Measurements from ENCODE around the gene CAMSAP2.
A peak's percentile ranks its signal among the peaks of the same experiment; 100 is the strongest.

The CAMSAP2 gene, protein sequence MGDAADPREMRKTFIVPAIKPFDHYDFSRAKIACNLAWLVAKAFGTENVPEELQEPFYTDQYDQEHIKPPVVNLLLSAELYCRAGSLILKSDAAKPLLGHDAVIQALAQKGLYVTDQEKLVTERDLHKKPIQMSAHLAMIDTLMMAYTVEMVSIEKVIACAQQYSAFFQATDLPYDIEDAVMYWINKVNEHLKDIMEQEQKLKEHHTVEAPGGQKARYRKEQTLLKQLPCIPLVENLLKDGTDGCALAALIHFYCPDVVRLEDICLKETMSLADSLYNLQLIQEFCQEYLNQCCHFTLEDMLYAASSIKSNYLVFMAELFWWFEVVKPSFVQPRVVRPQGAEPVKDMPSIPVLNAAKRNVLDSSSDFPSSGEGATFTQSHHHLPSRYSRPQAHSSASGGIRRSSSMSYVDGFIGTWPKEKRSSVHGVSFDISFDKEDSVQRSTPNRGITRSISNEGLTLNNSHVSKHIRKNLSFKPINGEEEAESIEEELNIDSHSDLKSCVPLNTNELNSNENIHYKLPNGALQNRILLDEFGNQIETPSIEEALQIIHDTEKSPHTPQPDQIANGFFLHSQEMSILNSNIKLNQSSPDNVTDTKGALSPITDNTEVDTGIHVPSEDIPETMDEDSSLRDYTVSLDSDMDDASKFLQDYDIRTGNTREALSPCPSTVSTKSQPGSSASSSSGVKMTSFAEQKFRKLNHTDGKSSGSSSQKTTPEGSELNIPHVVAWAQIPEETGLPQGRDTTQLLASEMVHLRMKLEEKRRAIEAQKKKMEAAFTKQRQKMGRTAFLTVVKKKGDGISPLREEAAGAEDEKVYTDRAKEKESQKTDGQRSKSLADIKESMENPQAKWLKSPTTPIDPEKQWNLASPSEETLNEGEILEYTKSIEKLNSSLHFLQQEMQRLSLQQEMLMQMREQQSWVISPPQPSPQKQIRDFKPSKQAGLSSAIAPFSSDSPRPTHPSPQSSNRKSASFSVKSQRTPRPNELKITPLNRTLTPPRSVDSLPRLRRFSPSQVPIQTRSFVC (N-terminal part only)

DNA sequence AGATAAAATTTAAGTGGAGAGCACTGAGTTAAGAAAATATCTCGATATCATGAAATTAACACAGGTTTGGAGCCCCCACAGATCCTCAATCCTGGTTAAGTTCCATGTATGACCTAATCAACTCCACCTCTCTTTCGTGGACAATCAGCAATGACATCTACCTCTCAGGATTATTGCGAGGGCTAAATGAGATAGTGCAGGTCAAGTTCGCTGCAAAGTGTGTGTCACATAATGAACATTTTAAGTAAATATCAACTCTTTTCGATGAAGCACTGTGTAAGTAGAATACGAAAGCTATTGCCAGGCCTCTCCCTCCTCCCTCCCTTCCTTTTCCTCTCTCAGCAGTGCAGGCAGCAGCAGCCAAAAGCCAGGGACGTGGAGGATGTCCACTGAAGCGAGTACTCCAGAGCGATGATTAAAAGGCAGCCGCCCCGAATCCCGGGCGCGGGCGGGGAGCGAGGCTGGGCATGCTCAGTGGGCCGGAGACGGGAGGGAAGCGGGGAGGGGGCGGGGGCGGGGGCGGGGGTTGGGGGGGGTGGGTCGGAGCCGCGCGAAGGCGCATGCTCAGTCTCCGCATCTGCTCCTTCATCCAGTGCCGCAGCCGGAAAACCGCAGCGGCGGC lies at the start of gene CAMSAP2:
Gene CAMSAP2 (plus strand): TSS at position 567 of the 622 bp plus-strand sequence. CDS start 935 bp downstream, outside the sequence.
- DNase-seq: peak; percentile 59

DNA sequence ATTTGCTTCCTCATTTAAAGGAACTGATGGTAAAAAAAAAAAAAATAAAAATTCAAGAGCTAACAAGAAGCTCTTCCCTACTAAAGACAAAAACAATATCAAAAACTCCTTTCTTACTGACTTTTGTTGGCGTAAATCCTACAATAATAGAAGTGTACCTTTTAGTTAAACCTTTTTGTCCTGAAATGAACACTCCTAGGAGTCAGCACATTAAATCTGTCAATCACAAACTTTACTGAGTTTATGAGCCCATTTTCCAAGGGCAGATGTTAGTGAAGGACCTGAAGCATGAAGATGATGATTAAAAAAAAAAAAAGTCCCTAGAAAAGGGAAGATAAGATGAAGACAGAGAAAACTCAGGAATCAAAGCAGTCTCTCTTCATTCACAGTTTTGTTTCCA lies 46.4 kb upstream of the CAMSAP2 start:
- no peak for DNase-seq

GRCh38 chr1:200693327-200693726 lies 45.4 kb upstream of the CAMSAP2 start:
- DNase-seq: no peak

- no peak for DNase-seq
These were observed 44.0 kb upstream of the CAMSAP2 start for GRCh38 chr1:200694738-200695137.

DNA sequence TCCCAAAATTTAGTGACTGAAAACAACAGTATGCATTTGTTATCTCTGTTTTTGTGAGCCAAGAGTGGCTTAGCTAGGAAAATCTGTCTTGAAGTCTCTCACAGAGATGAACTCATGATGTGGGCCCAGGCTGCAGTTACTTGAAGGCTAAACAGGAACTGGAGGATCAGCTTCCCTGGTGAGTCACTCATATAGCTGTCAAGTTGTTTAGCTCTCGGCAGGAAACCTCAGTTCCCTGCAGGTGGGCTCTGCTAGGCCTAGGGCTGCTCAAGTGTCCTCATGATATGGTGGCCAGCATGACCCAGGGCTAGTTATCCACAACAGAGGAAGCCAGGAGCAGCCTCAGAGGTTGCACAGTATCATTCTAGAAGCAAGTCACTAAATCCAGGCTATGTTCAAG lies 38.8 kb upstream of the CAMSAP2 start:
- DNase-seq: no peak

- DNase-seq: no peak
These were observed 33.6 kb upstream of the CAMSAP2 start for GRCh38 chr1:200704986-200705500.

DNA sequence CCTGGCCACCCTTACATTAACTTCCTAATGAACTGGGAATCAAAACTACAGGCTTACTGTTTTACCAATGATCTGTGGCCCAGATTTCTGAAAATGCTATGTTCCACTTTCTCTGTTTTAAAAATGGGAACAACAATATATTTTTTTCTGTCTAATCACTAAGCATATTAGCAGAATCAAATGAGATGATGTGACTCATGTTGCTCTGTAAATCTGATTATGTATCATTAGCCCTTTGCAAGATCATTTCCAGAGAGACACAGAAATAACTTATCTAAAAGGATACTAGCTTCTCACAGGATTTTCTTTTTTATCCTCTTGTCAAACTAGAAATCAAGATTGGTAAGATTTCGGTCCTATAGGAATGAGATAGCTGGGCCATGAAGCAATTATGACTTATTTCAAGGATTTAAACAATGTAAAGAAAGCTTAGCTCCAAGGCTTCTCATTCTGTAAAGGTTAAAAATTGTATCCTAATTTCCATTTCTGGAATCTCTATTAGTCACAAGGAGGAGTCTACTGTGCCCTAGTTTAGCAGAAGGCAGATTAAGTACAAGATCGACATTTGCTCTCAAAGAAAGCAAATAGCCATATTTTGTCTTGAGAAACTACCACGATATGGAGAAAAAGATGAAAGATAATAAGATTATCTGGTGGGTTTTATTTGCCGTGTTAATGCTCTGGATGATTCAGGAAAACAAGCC lies 32.4 kb upstream of the CAMSAP2 start:
- DNase-seq: no peak

- no peak for DNase-seq
These were observed 31.6 kb upstream of the CAMSAP2 start for GRCh38 chr1:200707116-200707515.

DNA sequence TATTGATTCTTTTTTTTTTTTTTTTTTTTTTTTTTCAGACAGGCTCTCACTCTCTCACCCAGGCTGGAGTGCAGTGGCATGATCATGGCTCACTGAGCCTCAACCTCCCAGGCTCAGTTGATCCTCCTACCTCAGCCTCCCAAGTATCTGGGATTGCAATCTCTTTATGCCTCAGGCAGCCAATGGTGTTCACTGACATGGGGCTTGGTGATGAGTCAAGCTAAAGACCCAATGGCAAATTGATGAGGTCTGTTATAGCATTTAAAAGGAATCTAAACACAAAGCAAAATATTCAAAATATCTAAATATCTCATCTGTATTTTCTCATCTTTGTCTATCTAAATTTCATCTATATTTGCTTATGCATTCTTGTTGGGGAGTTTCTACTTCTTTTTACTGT lies 30.5 kb upstream of the CAMSAP2 start:
- no peak for DNase-seq

DNA sequence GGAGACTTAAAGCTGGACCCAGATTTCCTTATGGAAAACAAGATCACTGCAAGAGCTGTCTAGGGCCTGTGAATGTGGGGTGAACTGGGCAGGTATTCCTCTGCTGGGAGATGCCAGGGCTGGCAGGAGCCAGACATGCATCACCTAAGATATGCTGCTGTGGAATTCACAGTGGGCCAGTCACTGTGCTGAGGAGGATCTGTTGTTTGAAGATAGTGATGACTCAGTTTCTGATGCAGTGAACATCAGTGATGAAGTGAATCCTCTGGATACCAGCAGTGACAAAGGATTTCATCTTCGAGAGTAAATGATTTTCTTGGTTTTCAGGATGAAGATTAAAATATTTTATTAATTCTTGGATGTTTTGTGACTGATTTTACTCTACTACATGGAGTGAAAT lies 29.9 kb upstream of the CAMSAP2 start:
- DNase-seq: no peak

DNA sequence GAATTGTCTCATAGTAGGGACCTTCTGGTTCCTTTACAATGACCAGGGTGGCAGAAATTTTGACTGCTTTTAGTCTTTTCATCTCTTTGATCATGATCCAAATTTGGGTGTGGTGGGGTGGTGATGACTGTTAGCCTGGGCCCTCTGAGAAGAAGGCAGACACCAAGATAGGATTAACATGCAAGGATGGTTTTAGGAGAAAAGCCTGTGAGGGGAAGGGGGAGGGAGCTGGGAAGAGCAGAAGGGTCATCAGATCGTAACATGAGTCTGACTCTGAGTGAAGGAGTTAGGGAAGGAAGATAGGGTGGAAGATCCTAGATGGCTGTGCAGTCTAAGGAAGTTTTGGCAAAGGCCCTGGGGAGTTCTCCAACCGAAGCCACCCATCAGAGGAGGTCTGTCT lies 28.5 kb upstream of the CAMSAP2 start:
- no peak for DNase-seq

DNA sequence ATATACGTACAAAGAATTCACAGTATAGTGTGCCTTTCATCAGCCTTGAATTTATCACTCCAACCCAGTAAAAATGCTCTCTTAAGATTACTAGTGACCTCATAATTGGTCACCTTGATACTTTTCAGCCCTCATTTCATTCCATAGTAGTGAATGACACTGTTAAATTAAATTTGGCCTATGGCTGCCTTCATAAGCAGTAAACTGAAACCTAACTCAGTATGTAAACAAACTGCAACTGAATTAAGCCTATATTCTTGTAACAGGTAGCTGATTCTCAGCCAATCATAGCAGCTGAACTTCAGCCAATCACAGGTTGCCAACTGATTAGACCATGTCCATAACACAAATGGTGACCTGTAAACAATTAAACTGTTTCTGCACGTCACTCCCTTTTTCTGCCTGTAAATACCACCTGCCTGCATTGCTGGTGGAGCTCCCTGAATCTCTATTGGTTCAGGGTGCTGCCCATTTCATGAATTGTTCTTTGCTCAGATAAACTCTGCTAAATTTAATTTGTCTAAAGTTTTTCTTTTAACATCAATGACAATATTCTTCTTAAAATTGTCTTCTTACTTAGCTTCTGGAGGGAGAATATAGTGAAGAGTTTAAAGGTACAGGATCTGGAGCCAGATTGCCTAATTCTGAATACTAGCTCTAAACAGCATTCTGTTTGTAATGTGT lies 24.0 kb upstream of the CAMSAP2 start:
- no peak for DNase-seq

DNA sequence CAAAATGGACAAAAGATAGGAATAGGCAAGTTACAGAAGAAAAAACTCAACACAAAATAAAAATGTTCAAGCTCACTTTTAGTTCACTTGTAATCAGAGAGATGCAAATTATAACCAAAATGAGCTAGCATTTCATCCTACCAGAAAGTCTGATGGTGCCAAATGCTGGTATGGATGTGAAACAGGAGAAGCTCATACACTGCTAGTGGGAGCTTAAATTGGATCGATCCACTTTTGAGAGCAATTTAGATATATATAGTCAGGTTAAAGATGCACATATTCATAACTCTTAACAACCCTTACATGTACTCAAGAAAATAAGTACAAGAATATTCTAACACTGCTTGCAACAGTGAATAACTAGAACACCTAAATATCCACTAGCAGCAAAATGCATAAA lies 18.5 kb upstream of the CAMSAP2 start:
- no peak for DNase-seq

- DNase-seq: no peak
These were observed 14.6 kb upstream of the CAMSAP2 start for GRCh38 chr1:200724064-200724463.

- DNase-seq: no peak
These were observed 11.4 kb upstream of the CAMSAP2 start for GRCh38 chr1:200727257-200727656.

DNA sequence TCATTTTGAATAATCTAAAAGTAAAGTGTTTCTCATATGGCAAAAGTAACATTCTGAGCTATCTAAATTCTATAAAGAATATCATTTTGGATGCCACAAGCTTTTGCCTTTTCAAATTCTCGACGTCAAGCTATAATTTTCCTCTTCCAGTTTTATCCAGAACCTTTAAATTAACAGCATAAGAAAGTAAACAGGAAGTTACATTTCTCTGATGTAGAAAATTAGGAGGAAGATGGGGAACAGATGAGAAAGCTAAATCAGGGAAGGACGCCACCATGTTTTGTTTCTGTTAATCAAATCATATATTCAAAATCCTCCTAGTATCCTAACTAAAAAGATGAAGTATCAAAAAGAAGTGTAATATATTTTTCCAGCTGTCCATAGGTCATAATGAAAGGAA lies 8.8 kb upstream of the CAMSAP2 start:
- DNase-seq: no peak

DNA sequence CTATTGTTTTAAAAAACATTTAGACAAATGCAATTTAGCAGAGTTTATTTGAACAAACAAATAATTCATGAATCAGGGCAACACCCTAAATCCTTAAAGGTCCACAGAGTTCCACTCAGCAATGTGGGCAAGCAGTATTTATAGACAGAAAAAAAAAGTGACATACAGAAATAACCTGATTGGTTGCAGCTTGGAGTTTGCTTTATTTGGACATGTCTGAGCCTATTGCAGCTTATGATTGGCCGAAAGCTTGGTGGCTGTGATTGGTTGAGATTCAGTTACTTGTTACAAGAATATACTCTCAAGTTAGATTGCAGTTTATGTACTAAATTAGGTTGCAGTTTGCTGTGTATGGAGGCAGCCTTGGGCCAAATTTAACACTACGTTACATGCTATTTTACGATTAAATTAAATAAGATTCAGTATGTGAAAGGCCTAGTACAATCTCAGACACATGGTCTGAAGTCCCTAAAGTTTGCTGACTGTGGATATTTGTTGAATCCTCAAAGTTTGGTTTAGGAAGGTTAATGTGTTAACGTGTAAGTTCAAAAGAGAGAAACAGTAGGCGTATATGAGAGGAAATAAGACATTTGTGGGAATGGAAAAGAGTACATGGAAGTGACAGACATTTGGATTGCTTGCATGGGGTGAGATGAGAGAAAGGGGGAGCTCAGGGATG lies 6.9 kb upstream of the CAMSAP2 start:
- no peak for DNase-seq

- no peak for DNase-seq
These were observed 6.3 kb upstream of the CAMSAP2 start for GRCh38 chr1:200732438-200732837.

DNA sequence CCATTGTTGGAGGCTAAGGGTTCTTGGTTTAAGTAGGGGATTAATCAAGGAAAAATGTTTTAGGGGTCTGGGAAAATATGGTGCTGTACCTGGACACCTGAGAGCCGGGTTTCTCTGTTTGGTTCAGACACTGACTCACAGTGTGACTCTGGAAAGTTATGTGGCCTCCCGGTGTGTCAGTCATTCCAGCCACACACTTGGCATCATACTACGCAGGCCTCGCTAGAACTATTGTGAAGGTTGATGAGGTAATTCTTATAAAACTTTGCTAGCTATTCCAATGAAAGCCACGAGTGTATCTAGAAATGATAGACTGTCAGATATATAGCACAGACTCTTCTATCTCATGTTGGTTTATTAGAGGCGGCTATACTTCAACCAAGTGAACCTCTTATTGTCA lies 4.8 kb upstream of the CAMSAP2 start:
- no peak for DNase-seq

DNA sequence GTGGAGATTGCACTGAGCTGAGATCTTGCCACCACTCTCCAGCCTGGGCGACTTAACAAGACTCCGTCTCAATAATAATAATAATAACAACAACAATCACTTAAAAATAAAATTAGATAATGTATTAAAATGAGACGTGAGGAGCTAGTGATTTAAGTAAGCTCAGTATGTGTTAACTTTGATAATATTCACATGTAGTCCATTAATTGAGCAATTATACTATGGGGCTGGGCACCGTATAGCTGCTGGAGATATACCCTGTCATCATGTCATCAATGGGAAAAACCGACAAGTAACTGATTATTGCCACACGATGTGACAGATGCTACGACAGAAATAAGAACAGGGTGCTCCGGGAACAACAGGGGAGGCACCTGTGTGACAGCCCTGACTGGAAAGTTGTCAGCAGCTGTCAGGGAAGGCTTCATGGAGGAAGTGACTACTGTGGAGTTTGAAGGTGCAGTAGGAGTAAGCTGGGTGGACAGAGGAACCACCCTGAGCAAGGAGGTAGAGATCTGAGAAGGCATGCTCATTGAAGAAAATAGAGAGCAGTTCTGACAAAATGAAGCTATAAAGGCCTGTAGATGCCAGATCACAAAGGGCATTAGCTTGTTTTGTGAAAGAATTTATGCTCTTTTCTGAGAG lies 924 bp upstream of the CAMSAP2 start:
- no peak for DNase-seq

Measured in activated CD4-positive, alpha-beta T cell treated with anti-CD3 and anti-CD28 coated beads for 1 hour (primary cell).